ENCODE results near the gene ANO8. TPM values are rescaled to one million over a fixed set of nuclear protein-coding genes. Genes with fewer than 3 reads are reported as not detected.

ANO8 gene
- total and polyA plus RNA-seq, 2 of the 8 experiments (the other 6 are each of a cell fraction or from before 2014, with no cell fraction given): 9.5 to 20.7 TPM

- Histone ChIP-seq H3K79me1 (ENCODE audit: low read depth, low read length) (peaks cover 3% of the 10 kb centered on the region), H2BK5ac (ENCODE audit: low read depth, low read length) (peak overlapping the region; percentile 75; the same call in 1 of the 2 replicates), H3K9me3 (ENCODE audit: insufficient read depth in 2 of 2, low read depth in 1 of 2, low read length in 1 of 2) (no peaks in the 10 kb centered on the region), H2BK12ac (ENCODE audit: low read depth, low read length) (no peak overlapping the region; the same call in 1 of the 2 replicates), H2BK120ac (replicated peaks; ENCODE audit: low read depth, low read length) (no peak overlapping the region), H3K27me3 (replicated peaks in 1 of 4; ENCODE audit: control insufficient read depth in 3 of 4, extremely low read depth in 1 of 4, insufficient read depth in 3 of 4, low read length in 3 of 4) (no peaks in the 10 kb centered on the region), H4K8ac (ENCODE audit: extremely low read depth, insufficient read depth, low read length) (no peak overlapping the region), H3K23me2 (ENCODE audit: low read depth, low read length) (peaks cover 14% of the 10 kb centered on the region), H3K18ac (ENCODE audit: extremely low read depth, low read length) (peak overlapping the region; percentile 71; the same call in 1 of the 2 replicates), H3K14ac (ENCODE audit: insufficient read length) (no peak overlapping the region), H3K27ac (ENCODE audit: low read depth, low read length) (no peak overlapping the region), H3K79me2 (ENCODE audit: control insufficient read depth in 1 of 2, insufficient read depth in 2 of 2, low read length in 2 of 2) (no peaks in the 10 kb centered on the region), H4K91ac (replicated peaks; ENCODE audit: insufficient read length, low read length) (no peak overlapping the region), H3K23ac (ENCODE audit: insufficient read length) (no peak overlapping the region), H3K9ac (replicated peaks in 1 of 4; ENCODE audit: extremely low read depth in 1 of 4, low read depth in 3 of 4, low read length in 3 of 4) (peak overlapping the region in 1 of 4 experiments; percentile 5; a peak in 1 of 7 replicates), H2AFZ (ENCODE audit: low read length) (no peak overlapping the region), H3K4me2 (ENCODE audit: insufficient read depth in 1 of 2, low read depth in 2 of 2, low read length in 2 of 2) (peak overlapping the region; percentile 17 to 71; a peak in 3 of 4 replicates), H3K4me1 (replicated peaks in 1 of 4; ENCODE audit: control insufficient read depth in 3 of 4, insufficient read depth in 4 of 4, low read length in 3 of 4) (peaks cover 0 to 25% (median 19%) of the 10 kb centered on the region in 4 experiments; a peak in 5 of 7 replicates), H3K36me3 (ENCODE audit: control insufficient read depth in 2 of 4, insufficient read depth in 4 of 4, low read length in 3 of 4) (peaks cover 0 to 3% (median 0%) of the 10 kb centered on the region in 4 experiments; a peak in 1 of 8 replicates), H3K4ac (replicated peaks; ENCODE audit: insufficient read length, low read depth, low read length) (no peak overlapping the region), H2BK20ac (ENCODE audit: low read length) (no peak overlapping the region), H4K20me1 (replicated peaks in 1 of 2; ENCODE audit: control insufficient read depth in 1 of 2, insufficient read depth in 2 of 2, low read length in 2 of 2) (peaks cover 0 to 2% of the 10 kb centered on the region in 2 experiments), H2AK5ac (ENCODE audit: low read depth, low read length) (no peak overlapping the region), H2BK15ac (ENCODE audit: low read length) (no peak overlapping the region), H3K4me3 (ENCODE audit: extremely low read depth in 1 of 4, insufficient read depth in 2 of 4, low read depth in 3 of 4, low read length in 4 of 4) (peak overlapping the region in 3 of 4 experiments; percentile 27 to 49 (median 35); a peak in 6 of 8 replicates), H3K56ac (replicated peaks; ENCODE audit: insufficient read length, low read depth, low read length) (peak overlapping the region; percentile 1), H4K5ac (ENCODE audit: insufficient read length, low read depth, low read length) (peak overlapping the region; percentile 31)
- FAIRE-seq (no peak), DNase-seq (ENCODE audit: low read depth in 1 of 2, low spot score in 2 of 2) (no peak)
- WGBS, 2 experiments (ENCODE audit: extremely low coverage in 1 of 2, insufficient coverage in 1 of 2, insufficient read length in 1 of 2, insufficient replicate concordance in 2 of 2, low coverage in 1 of 2, low lambda C conversion rate in 2 of 2, missing lambda C conversion rate in 1 of 2): 50% methylated on average over 13 of the region's 17 CpGs; no CpG with 5 or more reads in 1 of the 2 experiments
- ChIA-PET CTCF (ENCODE audit: partially characterized antibody) (interaction anchor here (0.5 to 13.5 kb wide), 6 partner anchors 10 to 262 kb away, joined by 3 to 153 read pairs (median 4); partner anchors contain the start of gene CCDC194), POLR2A (ENCODE audit: partially characterized antibody) (interaction anchor here (0.6 to 13.5 kb wide), 4 partner anchors 15 to 84 kb away, joined by 3 to 100 read pairs (median 4); partner anchors contain the start of gene DDA1)
- TF ChIP-seq EZH2 (IDR thresholded peaks at IDR 0.05; ENCODE audit: low read depth, low read length, severe bottlenecking): no peak
Measured at GRCh38 chr19:17340871-17341357, 6.3 kb upstream of the ANO8 start.

Data from H1 (cell line).